Transverse colon (tissue), 4 donors: Measurements from ENCODE around the gene FMNL2. TPM values are rescaled to one million over a fixed set of nuclear protein-coding genes. Genes with fewer than 3 reads are reported as not detected.
A peak's percentile ranks its signal among the peaks of the same experiment; 100 is the strongest.

Experiments used
- DNase-seq: peaks from one replicate; pipeline ENCODE4 v3.0.0-alpha.2; 2019
- H3K27ac ChIP-seq, 4 donors: fragments of 200-600 bp; sonication (generic); 2 replicates each; pipeline ENCODE4 v1.5.1; 2016 to 2018; ENCODE audit warnings: inconsistent platforms in 4 of 4
- H3K27me3 ChIP-seq: fragments of 200-600 bp; sonication (generic); 2 replicates; pipeline ENCODE4 v1.5.1; 2017; ENCODE audit warnings: inconsistent platforms
- H3K36me3 ChIP-seq, 4 donors: fragments of 200-600 bp; sonication (generic); 2 replicates each; pipeline ENCODE4 v1.5.1; 2017 to 2019; ENCODE audit warnings: inconsistent platforms in 4 of 4
- H3K4me1 ChIP-seq, 4 donors: fragments of 200-600 bp; sonication (generic); 2 replicates each; pipeline ENCODE4 v1.5.1; 2017 to 2020; ENCODE audit warnings: inconsistent platforms in 4 of 4
- H3K4me3 ChIP-seq, 4 donors: fragments of 200-600 bp; sonication (generic); 1 replicate in 1 of 4; 2 replicates in 3 of 4; pipeline versions ENCODE4 v1.5.1 to v1.6.1; 2017 to 2019; ENCODE audit warnings: inconsistent platforms in 4 of 4
- H3K9me3 ChIP-seq, 2 donors: fragments of 200-600 bp; sonication (generic); 2 replicates each; pipeline ENCODE4 v1.5.1; 2017 to 2019; ENCODE audit warnings: inconsistent platforms in 2 of 2
- CTCF ChIP-seq, 5 experiments: fragments of 200-600 bp in 3 of 5; fragments of 450-650 bp in 2 of 5; sonication (generic) in 3 of 5; IDR thresholded peaks; 1 replicate in 2 of 5; 2 replicates in 3 of 5; pipeline ENCODE4 v1.5.1; 2016 to 2017; ENCODE audit warnings: antibody characterized with exemption in 5 of 5, inconsistent platforms in 3 of 5, mild to moderate bottlenecking in 2 of 5, moderate library complexity in 1 of 5
- EP300 ChIP-seq: sonication (generic); formaldehyde crosslinking; IDR thresholded peaks from one replicate; pipeline ENCODE4 v1.6.1; 2017; ENCODE audit warnings: antibody characterized with exemption, low read depth
- POLR2A ChIP-seq: fragments of 450-650 bp; IDR thresholded peaks from one replicate; pipeline ENCODE4 v1.6.1; 2016; ENCODE audit warnings: antibody characterized with exemption, mild to moderate bottlenecking, moderate library complexity
- POLR2AphosphoS5 ChIP-seq, 3 donors: sonication (generic); formaldehyde crosslinking; IDR thresholded peaks; one replicate each; pipeline ENCODE4 v1.6.1; 2016; ENCODE audit warnings: antibody characterized with exemption in 3 of 3
- WGBS, 2 donors: methylation state at CpG; one replicate each; pipeline ENCODE4 v1.1.5; 2018; ENCODE audit warnings: low coverage in 1 of 2; 5-methylcytosine and 5-hydroxymethylcytosine counted together
- in situ Hi-C, 4 donors: fragments of 200-750 bp; cut with MboI; loops; one replicate each; pipeline versions ENCODE4 v1.15.0 to v1.15.1; 2017; ENCODE audit warnings: low sequenced_read_pairs in 3 of 4, low pct_ligation_motif_present in 1 of 4, low pct_unique_long_range_greater_than_20kb in 1 of 4
- intact Hi-C: fragments of 100-400 bp; cut with DNase I; formaldehyde crosslinking; loops from one replicate; pipeline ENCODE4 v1.15.1; 2023; ENCODE audit warnings: low total_unique reads
- total RNA-seq, 4 donors: library from RNA; depleted of rRNA; stranded (reverse); fragments of >200 nt; gene quantifications; one replicate each; pipeline ENCODE4 v1.1.0, GENCODE V29; 2016

Gene FMNL2
- total RNA-seq, 4 donors from 2014 or later, result 9.2 to 31.4 (median 23.9) TPM

DNA sequence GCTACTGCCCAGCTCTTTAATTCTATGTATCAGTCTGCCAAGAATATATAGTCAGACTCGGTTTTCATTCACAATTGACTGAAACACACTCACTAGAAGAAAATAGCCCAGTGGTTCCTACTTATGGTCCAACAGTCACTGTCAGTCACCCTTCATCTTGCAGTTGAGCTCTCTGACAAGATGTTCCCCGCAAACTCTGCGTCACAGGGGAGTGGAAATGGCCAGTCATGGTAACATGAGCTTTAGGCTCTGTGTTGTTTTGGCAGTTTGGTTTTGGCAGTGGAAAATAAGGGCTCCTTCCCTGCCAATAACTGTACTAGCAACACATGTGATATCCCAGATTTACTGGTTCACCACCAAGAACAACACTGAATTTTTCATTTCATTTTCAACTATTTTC lies 259.8 kb downstream of the FMNL2 start:
- Histone ChIP-seq H3K4me3 (no peak overlapping the region), H3K27me3 (no peaks in the 10 kb centered on the region), H3K9me3 (no peaks in the 10 kb centered on the region), H3K36me3 (no peaks in the 10 kb centered on the region), H3K4me1 (peaks cover 0 to 13% (median 5%) of the 10 kb centered on the region in 4 donors), H3K27ac (peak overlapping the region in 3 of 4 donors; percentile 11 to 49 (median 16))
- TF ChIP-seq EP300 (no peak), POLR2AphosphoS5 (IDR thresholded peaks at IDR 0.05) (no peak), POLR2A (no peak)
- WGBS, 2 donors, result 64% methylated on average over 3 of the region's 3 CpGs; no CpG with 5 or more reads in 1 of the 2 donors
- DNase-seq, result no peak
- in situ Hi-C loops, result no loop called here
- intact Hi-C loops, result no loop called here

GRCh38 chr2:152598975-152599759 lies 264.2 kb downstream of the FMNL2 start:
- in situ Hi-C loops (no loop called here), intact Hi-C loops (no loop called here)
- Histone ChIP-seq H3K27ac (no peak overlapping the region), H3K27me3 (no peaks in the 10 kb centered on the region), H3K36me3 (no peaks in the 10 kb centered on the region), H3K9me3 (no peaks in the 10 kb centered on the region), H3K4me3 (no peak overlapping the region), H3K4me1 (peaks cover 0 to 10% (median 4%) of the 10 kb centered on the region in 4 donors)
- WGBS, 2 donors, result 92 to 97% methylated on average over 6 to 9 of the region's 9 CpGs
- TF ChIP-seq CTCF (IDR thresholded peaks at IDR 0.05) (no peak), POLR2AphosphoS5 (IDR thresholded peaks at IDR 0.05) (no peak), POLR2A (no peak), EP300 (no peak)
- DNase-seq, result no peak

- no peaks in the 10 kb centered on the region for H3K27me3 ChIP-seq
- intact Hi-C loops, result loop anchor here (10.0 kb wide), 1 partner anchor 45 kb away; no protein-coding TSS in a partner anchor
- no peak for DNase-seq
- no peak overlapping the region for H3K27ac ChIP-seq
- no peaks in the 10 kb centered on the region for H3K9me3 ChIP-seq
- WGBS, 2 donors, result 60 to 70% methylated on average over 4 to 6 of the region's 6 CpGs
- no peaks in the 10 kb centered on the region for H3K36me3 ChIP-seq
- H3K4me1 ChIP-seq, result no peaks in the 10 kb centered on the region
- no peak overlapping the region for H3K4me3 ChIP-seq
- TF ChIP-seq CTCF (IDR thresholded peaks at IDR 0.05), result no peak
- TF ChIP-seq EP300, result no peak
- TF ChIP-seq POLR2AphosphoS5 (IDR thresholded peaks at IDR 0.05), result no peak
- no peak for TF ChIP-seq POLR2A
- in situ Hi-C loops, result loop anchor here in 1 of 4 donors (25.0 kb wide), 1 partner anchor 263 kb away; the partner anchor contains the start of gene FMNL2
These were observed 265.2 kb downstream of the FMNL2 start for GRCh38 chr2:152600051-152600657.

- 83% methylated on average over 2 of the region's 2 CpGs; no CpG with 5 or more reads in 1 of the 2 donors for WGBS, 2 donors
- in situ Hi-C loops, result loop anchor here in 1 of 4 donors (25.0 kb wide), 1 partner anchor 263 kb away; the partner anchor contains the start of gene FMNL2
- intact Hi-C loops, result loop anchor here (10.0 kb wide), 1 partner anchor 46 kb away; no protein-coding TSS in a partner anchor
- no peaks in the 10 kb centered on the region for H3K27me3 ChIP-seq
- DNase-seq, result no peak
- H3K36me3 ChIP-seq, result no peaks in the 10 kb centered on the region
- TF ChIP-seq POLR2A (no peak), POLR2AphosphoS5 (IDR thresholded peaks at IDR 0.05) (no peak)
- H3K4me3 ChIP-seq, result no peak overlapping the region
- no peaks in the 10 kb centered on the region for H3K4me1 ChIP-seq
- H3K9me3 ChIP-seq, result no peaks in the 10 kb centered on the region
- no peak overlapping the region for H3K27ac ChIP-seq
These were observed 265.7 kb downstream of the FMNL2 start for GRCh38 chr2:152600697-152601096.

- Histone ChIP-seq H3K27ac (no peak overlapping the region), H3K9me3 (no peaks in the 10 kb centered on the region), H3K27me3 (no peaks in the 10 kb centered on the region), H3K4me1 (no peaks in the 10 kb centered on the region), H3K36me3 (no peaks in the 10 kb centered on the region), H3K4me3 (no peak overlapping the region)
- WGBS, 2 donors, result 90 to 96% methylated on average over 6 to 8 of the region's 8 CpGs
- TF ChIP-seq POLR2A (no peak), CTCF (IDR thresholded peaks at IDR 0.05) (no peak), EP300 (no peak), POLR2AphosphoS5 (IDR thresholded peaks at IDR 0.05) (no peak)
- in situ Hi-C loops, result loop anchor here in 1 of 4 donors (25.0 kb wide), 1 partner anchor 265 kb away; the partner anchor contains the start of gene FMNL2
- DNase-seq, result no peak
- intact Hi-C loops, result loop anchor here (10.0 kb wide), 1 partner anchor 48 kb away; no protein-coding TSS in a partner anchor
These were observed 267.8 kb downstream of the FMNL2 start for GRCh38 chr2:152602750-152603149.
